HepG2 (cell line): ENCODE results near the gene SNX12.

Experiments used
- CCAR2 ChIP-seq: fragments of 200-400 bp; formaldehyde crosslinking; optimal IDR thresholded peaks from 2 replicates; pipeline ENCODE3; 2018; ENCODE audit warnings: low read depth, mild to moderate bottlenecking, low read length, moderate library complexity
- PHF20 ChIP-seq: sonication (generic); formaldehyde crosslinking; IDR thresholded peaks from 2 replicates; pipeline ENCODE4 v1.5.0; 2020; ENCODE audit warnings: mild to moderate bottlenecking, missing genetic modification reagents
- POLR2AphosphoS5 ChIP-seq: IDR thresholded peaks from 2 replicates; pipeline ENCODE4 v1.6.1; 2012; ENCODE audit warnings: low read depth, low read length
- ZNF616 ChIP-seq: sonication (generic); formaldehyde crosslinking; IDR thresholded peaks from 2 replicates; pipeline ENCODE4 v1.5.0; 2020; ENCODE audit warnings: low read depth, mild to moderate bottlenecking, missing genetic modification reagents
- TF ChIP-seq, protein P1 (sequence below): sonication (generic); formaldehyde crosslinking; IDR thresholded peaks from 2 replicates; pipeline ENCODE4 v1.5.1; 2020; ENCODE audit warnings: mild to moderate bottlenecking, missing genetic modification reagents, moderate library complexity
- TF ChIP-seq, protein P2 (sequence below): sonication (generic); formaldehyde crosslinking; IDR thresholded peaks from 2 replicates; pipeline ENCODE4 v1.5.0; 2020; ENCODE audit warnings: missing genetic modification reagents

DNA sequence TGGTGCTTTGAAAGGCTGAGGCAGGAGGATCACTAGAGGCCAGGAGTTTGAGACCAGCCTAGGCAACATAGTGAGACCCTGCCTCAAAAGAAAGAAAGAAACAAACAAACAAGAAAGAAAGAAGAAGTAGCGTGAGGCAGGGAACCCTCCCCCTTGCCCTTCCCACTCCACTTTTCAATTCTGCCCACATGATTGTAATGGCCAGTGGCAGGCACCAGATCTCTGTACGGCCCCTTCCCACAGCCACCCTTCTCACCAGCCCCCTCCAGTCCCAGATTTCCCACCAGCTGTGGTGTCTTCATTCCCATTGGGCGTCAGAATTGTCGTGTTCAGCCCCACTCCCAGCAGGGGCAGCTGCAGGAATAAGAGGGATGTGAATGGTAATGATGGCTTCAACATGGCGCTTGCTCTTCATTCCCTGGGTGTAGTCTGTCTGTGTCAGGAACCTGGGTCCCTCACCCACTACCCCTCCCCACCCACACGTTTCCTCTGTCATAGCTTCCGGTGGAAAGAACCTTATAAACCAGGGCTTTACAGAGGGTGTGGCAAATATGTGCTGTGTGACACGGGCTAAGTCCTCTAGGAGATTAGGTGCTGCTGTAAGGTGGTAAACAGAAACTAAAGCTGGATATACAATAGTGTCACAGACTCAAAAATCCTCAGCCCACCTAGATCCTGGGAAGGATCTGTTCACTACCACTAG is 43.2 kb upstream of the SNX12 start, which contains the start of gene IL2RG:
- TF ChIP-seq ZNF616, result no peak
- TF ChIP-seq, protein P1, sequence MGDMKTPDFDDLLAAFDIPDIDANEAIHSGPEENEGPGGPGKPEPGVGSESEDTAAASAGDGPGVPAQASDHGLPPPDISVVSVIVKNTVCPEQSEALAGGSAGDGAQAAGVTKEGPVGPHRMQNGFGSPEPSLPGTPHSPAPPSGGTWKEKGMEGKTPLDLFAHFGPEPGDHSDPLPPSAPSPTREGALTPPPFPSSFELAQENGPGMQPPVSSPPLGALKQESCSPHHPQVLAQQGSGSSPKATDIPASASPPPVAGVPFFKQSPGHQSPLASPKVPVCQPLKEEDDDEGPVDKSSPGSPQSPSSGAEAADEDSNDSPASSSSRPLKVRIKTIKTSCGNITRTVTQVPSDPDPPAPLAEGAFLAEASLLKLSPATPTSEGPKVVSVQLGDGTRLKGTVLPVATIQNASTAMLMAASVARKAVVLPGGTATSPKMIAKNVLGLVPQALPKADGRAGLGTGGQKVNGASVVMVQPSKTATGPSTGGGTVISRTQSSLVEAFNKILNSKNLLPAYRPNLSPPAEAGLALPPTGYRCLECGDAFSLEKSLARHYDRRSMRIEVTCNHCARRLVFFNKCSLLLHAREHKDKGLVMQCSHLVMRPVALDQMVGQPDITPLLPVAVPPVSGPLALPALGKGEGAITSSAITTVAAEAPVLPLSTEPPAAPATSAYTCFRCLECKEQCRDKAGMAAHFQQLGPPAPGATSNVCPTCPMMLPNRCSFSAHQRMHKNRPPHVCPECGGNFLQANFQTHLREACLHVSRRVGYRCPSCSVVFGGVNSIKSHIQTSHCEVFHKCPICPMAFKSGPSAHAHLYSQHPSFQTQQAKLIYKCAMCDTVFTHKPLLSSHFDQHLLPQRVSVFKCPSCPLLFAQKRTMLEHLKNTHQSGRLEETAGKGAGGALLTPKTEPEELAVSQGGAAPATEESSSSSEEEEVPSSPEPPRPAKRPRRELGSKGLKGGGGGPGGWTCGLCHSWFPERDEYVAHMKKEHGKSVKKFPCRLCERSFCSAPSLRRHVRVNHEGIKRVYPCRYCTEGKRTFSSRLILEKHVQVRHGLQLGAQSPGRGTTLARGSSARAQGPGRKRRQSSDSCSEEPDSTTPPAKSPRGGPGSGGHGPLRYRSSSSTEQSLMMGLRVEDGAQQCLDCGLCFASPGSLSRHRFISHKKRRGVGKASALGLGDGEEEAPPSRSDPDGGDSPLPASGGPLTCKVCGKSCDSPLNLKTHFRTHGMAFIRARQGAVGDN, result no peak
- TF ChIP-seq CCAR2, result no peak
- no peak for TF ChIP-seq PHF20 (CRISPR knock-in tag)
- TF ChIP-seq, protein P2, sequence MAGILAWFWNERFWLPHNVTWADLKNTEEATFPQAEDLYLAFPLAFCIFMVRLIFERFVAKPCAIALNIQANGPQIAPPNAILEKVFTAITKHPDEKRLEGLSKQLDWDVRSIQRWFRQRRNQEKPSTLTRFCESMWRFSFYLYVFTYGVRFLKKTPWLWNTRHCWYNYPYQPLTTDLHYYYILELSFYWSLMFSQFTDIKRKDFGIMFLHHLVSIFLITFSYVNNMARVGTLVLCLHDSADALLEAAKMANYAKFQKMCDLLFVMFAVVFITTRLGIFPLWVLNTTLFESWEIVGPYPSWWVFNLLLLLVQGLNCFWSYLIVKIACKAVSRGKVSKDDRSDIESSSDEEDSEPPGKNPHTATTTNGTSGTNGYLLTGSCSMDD (CRISPR knock-in tag), result no peak
- TF ChIP-seq POLR2AphosphoS5, result no peak
